ENCODE results near the gene DNAJC5. TPM values are rescaled to one million over a fixed set of nuclear protein-coding genes. Genes with fewer than 3 reads are reported as not detected.

Gene DNAJC5
- total RNA-seq, 4 donors from 2014 or later = 18.5 to 26.4 (median 22.5) TPM

DNA sequence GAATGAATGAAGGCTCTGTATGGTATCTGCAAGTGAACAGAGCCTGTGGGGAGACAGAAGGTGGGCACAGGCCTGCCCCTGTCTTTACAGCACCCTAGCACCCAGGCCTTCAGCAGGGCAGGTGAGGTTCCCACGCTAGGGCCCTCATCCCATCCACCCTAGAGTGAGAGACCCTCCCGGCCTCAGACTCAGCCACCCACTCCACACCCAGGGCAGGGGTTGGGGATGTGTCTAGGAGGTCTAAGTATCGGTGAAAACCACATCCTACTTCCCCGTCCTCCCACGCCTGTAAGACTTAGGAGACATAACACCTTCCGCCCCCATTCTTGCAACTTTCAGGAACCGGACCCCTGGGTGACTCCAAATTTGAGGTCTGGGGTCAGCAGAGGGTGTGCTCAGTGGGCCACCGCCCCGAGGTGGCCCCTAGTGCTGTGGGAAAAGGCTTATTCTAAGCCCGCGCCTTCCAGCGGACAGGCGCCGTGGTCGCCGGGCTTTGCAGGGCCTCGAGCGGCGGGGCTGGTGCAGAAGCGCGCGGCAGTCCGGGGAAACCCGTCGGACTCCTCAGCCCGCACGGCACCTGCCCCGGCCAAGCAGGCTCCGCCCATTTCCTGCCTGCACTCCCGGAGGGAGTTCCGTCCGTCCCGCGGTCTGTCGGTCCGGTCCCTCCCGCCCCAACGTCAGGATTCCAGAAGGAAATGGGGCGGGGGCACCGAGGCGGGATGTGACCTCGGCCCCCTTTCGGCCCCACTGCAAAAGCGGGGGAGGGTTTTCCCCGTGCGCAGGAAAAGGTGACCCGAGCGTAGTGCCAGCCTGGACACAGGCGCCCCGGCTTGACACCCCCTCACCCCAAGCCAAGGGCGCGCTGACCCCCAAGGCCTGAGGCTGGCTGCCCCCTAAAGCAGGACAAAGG is 83.6 kb downstream of the DNAJC5 start:
- Histone ChIP-seq H3K9me3 (no peaks in the 10 kb centered on the region), H3K27me3 (peaks cover 0 to 17% (median 7%) of the 10 kb centered on the region in 3 donors), H3K27ac (peak overlapping the region; percentile 50 to 61 (median 54)), H3K4me3 (peak overlapping the region; percentile 56 to 75 (median 61)), H3K36me3 (peaks cover 0 to 10% of the 10 kb centered on the region in 2 donors), H3K4me1 (peaks cover 22 to 33% of the 10 kb centered on the region in 2 donors)
- intact Hi-C loops (cut with DNase I; ENCODE audit: low total_unique reads) (no loop called here), in situ Hi-C loops (cut with MboI; ENCODE audit: low sequenced_read_pairs in 4 of 4) (loop anchor here in 1 of 4 donors (10.0 kb wide), 1 partner anchor 194 kb away; no protein-coding TSS in a partner anchor)
- ATAC-seq (peak in 1 of 2 donors; percentile 14), DNase-seq (peak in 1 of 2 donors; percentile 55)
- TF ChIP-seq, protein P1, sequence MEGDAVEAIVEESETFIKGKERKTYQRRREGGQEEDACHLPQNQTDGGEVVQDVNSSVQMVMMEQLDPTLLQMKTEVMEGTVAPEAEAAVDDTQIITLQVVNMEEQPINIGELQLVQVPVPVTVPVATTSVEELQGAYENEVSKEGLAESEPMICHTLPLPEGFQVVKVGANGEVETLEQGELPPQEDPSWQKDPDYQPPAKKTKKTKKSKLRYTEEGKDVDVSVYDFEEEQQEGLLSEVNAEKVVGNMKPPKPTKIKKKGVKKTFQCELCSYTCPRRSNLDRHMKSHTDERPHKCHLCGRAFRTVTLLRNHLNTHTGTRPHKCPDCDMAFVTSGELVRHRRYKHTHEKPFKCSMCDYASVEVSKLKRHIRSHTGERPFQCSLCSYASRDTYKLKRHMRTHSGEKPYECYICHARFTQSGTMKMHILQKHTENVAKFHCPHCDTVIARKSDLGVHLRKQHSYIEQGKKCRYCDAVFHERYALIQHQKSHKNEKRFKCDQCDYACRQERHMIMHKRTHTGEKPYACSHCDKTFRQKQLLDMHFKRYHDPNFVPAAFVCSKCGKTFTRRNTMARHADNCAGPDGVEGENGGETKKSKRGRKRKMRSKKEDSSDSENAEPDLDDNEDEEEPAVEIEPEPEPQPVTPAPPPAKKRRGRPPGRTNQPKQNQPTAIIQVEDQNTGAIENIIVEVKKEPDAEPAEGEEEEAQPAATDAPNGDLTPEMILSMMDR (IDR thresholded peaks at IDR 0.05 in 4 of 5, conservative IDR thresholded peaks at IDR 0.05 in 1 of 5) = no peak
- TF ChIP-seq POLR2A (IDR thresholded peaks at IDR 0.05) = no peak

DNA sequence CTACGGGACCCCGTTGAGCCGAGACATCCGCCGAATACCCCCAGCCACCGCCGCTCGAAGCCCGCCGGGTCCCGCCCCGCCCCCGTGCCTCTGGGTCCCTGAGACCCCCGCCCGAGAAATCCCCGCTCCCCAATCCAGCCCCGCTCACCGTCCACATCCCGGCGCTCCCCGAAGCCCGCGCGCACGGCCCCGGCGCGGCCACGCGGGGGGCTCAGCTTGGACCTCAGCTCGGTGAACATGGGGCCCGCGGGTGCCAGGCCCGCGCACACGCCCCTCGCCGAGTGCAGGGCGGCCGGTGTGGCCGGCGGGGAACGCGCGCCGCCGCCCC is 84.3 kb downstream of the DNAJC5 start:
- Histone ChIP-seq H3K4me3 (peak overlapping the region; percentile 56 to 75 (median 61)), H3K36me3 (peaks cover 0 to 16% of the 10 kb centered on the region in 2 donors), H3K9me3 (no peaks in the 10 kb centered on the region), H3K4me1 (peaks cover 22 to 28% of the 10 kb centered on the region in 2 donors), H3K27me3 (peaks cover 0 to 17% (median 7%) of the 10 kb centered on the region in 3 donors), H3K27ac (peak overlapping the region; percentile 50 to 61 (median 54))
- TF ChIP-seq POLR2A (IDR thresholded peaks at IDR 0.05) = no peak
- TF ChIP-seq, protein P1 (IDR thresholded peaks at IDR 0.05 in 4 of 5, conservative IDR thresholded peaks at IDR 0.05 in 1 of 5) = no peak
- no peak for ATAC-seq
- intact Hi-C loops (cut with DNase I; ENCODE audit: low total_unique reads) (no loop called here), in situ Hi-C loops (cut with MboI; ENCODE audit: low sequenced_read_pairs in 4 of 4) (loop anchor here in 1 of 4 donors (10.0 kb wide), 1 partner anchor 194 kb away; no protein-coding TSS in a partner anchor)
- no peak for DNase-seq

DNA sequence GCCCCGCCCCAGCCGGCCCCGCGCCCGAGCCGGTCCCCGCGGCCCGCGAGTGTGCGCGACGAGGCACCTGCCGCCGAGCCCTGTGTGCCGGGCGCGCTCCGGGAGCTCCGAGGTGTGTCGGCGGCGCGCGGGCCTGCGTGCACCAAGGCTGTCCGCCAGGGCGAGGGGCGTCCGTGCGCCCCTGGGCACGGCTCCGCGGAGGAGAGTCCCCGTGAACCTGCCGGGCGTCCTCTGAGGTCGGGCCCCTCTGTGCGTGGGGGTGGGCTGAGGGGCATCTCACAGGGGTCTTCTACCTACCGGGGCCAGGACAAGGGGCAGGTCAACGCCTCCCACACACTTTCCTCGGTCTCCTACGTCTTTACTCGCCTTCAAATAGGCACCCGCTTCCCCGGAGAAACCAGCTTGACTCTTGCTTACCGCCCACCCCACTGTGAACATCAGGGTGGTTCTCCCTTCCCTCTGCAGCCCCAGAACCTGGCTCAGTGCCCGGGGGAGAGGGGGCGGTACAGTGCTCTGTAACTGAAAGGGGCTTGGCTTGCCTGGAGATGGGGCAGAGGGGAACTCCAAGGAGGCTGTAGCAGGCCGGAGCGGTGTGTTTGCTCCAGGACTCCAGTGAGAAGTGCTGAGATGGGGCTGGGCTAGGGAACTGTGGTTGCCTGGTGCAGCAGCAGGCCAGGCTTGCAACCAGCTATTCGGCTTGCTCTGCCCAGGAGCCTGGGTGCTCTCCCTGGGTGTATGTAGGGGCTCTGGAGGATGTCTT is 84.8 kb downstream of the DNAJC5 start, which contains the start of gene SAMD10:
Gene SAMD10, minus strand, starts transcription at position 86 of the 760 bp plus-strand sequence. CDS start 175 bp downstream, outside the sequence.
- in situ Hi-C loops (cut with MboI; ENCODE audit: low sequenced_read_pairs in 4 of 4) = loop anchor here in 1 of 4 donors (10.0 kb wide), 1 partner anchor 195 kb away; no protein-coding TSS in a partner anchor
- peak in 1 of 2 donors; percentile 22 for DNase-seq
- H3K4me1 ChIP-seq = peaks cover 22 to 28% of the 10 kb centered on the region in 2 donors
- intact Hi-C loops (cut with DNase I; ENCODE audit: low total_unique reads) = loop anchor here (5.0 kb wide), 1 partner anchor 352 kb away; the partner anchor contains the start of gene GMEB2
- peaks cover 0 to 21% of the 10 kb centered on the region in 2 donors for H3K36me3 ChIP-seq
- no peak for TF ChIP-seq POLR2A (IDR thresholded peaks at IDR 0.05)
- TF ChIP-seq, protein P1 (IDR thresholded peaks at IDR 0.05 in 4 of 5, conservative IDR thresholded peaks at IDR 0.05 in 1 of 5) = peak in 1 of 5 experiments; percentile 27
- H3K27ac ChIP-seq = peak within 1 kb of the TSS; percentile 64 to 87 (median 76)
- no peak for ATAC-seq
- peaks cover 0 to 17% (median 7%) of the 10 kb centered on the region in 3 donors for H3K27me3 ChIP-seq
- H3K9me3 ChIP-seq = no peaks in the 10 kb centered on the region
- H3K4me3 ChIP-seq = peak within 1 kb of the TSS; percentile 90 to 100 (median 98)

DNA sequence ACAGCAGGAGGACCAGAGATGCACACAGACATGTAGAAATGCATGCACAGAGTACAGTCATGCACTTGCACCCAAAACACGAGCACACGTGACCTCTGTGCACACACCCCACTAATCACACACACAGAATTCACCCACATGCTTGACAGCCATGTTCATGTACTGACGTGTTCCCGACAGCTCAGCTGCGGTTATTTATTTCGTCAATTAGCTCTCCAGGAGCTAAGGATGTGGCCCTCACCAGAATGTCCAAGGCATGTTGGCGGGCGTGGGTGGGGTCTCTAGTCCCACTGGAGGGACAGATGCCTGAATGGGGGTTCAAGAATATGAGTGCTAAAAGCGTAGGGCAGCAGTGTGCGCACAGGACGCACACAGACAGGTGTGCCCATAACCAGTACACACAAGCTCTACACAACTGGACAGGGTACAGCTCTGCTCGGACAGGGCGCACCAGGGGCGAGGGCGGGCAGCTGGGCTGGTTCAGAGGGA is 85.4 kb downstream of the DNAJC5 start:
- Histone ChIP-seq H3K27me3 (peaks cover 0 to 17% (median 7%) of the 10 kb centered on the region in 3 donors), H3K4me3 (peak overlapping the region; percentile 90 to 100 (median 98)), H3K27ac (peak overlapping the region; percentile 64 to 87 (median 76)), H3K4me1 (peaks cover 22 to 28% of the 10 kb centered on the region in 2 donors), H3K36me3 (peaks cover 0 to 27% of the 10 kb centered on the region in 2 donors), H3K9me3 (no peaks in the 10 kb centered on the region)
- in situ Hi-C loops (cut with MboI; ENCODE audit: low sequenced_read_pairs in 4 of 4) (no loop called here), intact Hi-C loops (cut with DNase I; ENCODE audit: low total_unique reads) (loop anchor here (5.0 kb wide), 1 partner anchor 353 kb away; the partner anchor contains the start of gene GMEB2)
- TF ChIP-seq POLR2A (IDR thresholded peaks at IDR 0.05) = no peak
- TF ChIP-seq, protein P1 (IDR thresholded peaks at IDR 0.05 in 4 of 5, conservative IDR thresholded peaks at IDR 0.05 in 1 of 5) = no peak
- ATAC-seq (peak in 1 of 2 donors; percentile 18), DNase-seq (no peak)
